Body of pancreas (tissue), 4 donors: ENCODE measurements around the gene HSFX4.
"Not testable (repeated sequence)": the region's sequence is repeated elsewhere in the genome, so short reads cannot be mapped to it uniquely, and the experiment has no call there.

ENCODE experiments used
- POLR2A ChIP-seq, 3 donors: fragments of 450-650 bp; IDR thresholded peaks; one replicate each; pipeline ENCODE4 v1.6.1; 2016; ENCODE audit warnings: antibody characterized with exemption in 3 of 3, mild to moderate bottlenecking in 2 of 3
- TF ChIP-seq, protein P1 (sequence below), 7 experiments: fragments of 450-650 bp in 4 of 7; fragments of 200-600 bp in 3 of 7; sonication (generic) in 3 of 7; IDR thresholded peaks; one replicate each; pipeline ENCODE4 v1.5.1; 2016 to 2019; ENCODE audit warnings: antibody characterized with exemption in 7 of 7

DNA sequence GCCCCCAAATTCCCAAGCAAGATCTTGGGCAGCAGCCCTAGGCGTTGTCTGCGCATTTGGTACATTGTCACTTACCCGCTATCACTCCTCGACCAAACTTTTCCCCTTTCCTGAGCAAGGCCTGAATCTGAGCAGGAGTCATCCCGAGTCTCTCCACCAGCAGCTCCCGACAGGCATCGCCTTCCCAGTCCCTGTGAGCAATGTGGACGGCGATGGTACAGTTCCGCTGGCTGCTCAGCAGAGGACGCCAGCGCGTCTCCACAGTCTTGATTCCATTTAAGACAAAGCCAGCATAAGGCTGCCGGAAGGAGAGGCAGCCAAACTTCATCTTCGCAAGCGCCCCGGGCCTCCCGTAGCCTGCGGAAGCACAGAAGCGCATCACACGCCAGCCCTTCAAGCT, 4.2 kb downstream of the HSFX4 start:
- TF ChIP-seq, protein P1, sequence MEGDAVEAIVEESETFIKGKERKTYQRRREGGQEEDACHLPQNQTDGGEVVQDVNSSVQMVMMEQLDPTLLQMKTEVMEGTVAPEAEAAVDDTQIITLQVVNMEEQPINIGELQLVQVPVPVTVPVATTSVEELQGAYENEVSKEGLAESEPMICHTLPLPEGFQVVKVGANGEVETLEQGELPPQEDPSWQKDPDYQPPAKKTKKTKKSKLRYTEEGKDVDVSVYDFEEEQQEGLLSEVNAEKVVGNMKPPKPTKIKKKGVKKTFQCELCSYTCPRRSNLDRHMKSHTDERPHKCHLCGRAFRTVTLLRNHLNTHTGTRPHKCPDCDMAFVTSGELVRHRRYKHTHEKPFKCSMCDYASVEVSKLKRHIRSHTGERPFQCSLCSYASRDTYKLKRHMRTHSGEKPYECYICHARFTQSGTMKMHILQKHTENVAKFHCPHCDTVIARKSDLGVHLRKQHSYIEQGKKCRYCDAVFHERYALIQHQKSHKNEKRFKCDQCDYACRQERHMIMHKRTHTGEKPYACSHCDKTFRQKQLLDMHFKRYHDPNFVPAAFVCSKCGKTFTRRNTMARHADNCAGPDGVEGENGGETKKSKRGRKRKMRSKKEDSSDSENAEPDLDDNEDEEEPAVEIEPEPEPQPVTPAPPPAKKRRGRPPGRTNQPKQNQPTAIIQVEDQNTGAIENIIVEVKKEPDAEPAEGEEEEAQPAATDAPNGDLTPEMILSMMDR (IDR thresholded peaks at IDR 0.05) = not testable (repeated sequence)
- TF ChIP-seq POLR2A (IDR thresholded peaks at IDR 0.05) = not testable (repeated sequence)
